Prostate gland (tissue), 2 donors: Measurements from ENCODE around the gene SDC3.

Experiments used
- POLR2A ChIP-seq: fragments of 450-650 bp; IDR thresholded peaks from one replicate; pipeline ENCODE4 v1.6.1; 2016; ENCODE audit warnings: antibody characterized with exemption, mild to moderate bottlenecking
- POLR2AphosphoS5 ChIP-seq: sonication (generic); formaldehyde crosslinking; IDR thresholded peaks from one replicate; pipeline ENCODE4 v1.6.1; 2017; ENCODE audit warnings: antibody characterized with exemption
- TF ChIP-seq, protein P1 (sequence below), 4 experiments: fragments of 200-600 bp in 2 of 4; fragments of 450-650 bp in 2 of 4; sonication (generic) in 2 of 4; IDR thresholded peaks; 1 replicate in 3 of 4; 2 replicates in 1 of 4; pipeline ENCODE4 v1.5.1; 2016 to 2019; ENCODE audit warnings: antibody characterized with exemption in 4 of 4, mild to moderate bottlenecking in 2 of 4, moderate library complexity in 2 of 4

DNA sequence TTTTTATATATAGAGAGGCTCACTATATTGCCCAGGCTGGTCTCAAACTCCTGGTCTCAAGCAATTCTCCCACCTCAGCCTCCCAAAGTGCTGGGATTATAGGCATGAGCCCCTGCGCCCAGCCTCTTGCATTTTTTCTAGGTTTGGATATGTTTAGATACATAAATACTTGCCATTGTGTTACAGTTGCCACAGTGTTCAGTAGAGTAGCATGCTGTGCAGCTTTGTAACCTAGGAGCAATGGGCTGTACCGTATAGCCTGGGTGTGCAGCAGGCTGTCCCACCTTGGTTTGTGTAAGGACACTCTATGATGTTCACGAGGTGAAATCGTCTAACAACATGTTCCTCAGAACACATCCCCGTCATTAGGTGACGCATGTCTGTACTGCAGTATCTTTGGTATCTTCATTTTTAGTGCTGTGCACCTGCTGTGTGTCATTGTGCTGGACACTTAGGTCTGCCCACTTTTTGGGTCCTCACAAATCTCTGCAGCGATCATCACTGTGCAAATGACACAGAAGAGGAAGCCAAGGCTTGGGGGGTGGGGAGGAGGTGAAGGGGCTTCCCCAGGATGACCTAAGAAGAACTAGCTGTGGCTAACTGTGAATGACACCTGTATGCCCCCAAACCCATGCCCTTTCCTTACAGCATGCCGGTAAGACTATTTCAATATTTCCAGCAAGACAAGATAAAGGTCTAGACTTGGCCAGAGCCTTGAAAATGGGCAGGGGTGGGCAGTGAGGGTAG, 44.5 kb downstream of the SDC3 start:
- TF ChIP-seq, protein P1, sequence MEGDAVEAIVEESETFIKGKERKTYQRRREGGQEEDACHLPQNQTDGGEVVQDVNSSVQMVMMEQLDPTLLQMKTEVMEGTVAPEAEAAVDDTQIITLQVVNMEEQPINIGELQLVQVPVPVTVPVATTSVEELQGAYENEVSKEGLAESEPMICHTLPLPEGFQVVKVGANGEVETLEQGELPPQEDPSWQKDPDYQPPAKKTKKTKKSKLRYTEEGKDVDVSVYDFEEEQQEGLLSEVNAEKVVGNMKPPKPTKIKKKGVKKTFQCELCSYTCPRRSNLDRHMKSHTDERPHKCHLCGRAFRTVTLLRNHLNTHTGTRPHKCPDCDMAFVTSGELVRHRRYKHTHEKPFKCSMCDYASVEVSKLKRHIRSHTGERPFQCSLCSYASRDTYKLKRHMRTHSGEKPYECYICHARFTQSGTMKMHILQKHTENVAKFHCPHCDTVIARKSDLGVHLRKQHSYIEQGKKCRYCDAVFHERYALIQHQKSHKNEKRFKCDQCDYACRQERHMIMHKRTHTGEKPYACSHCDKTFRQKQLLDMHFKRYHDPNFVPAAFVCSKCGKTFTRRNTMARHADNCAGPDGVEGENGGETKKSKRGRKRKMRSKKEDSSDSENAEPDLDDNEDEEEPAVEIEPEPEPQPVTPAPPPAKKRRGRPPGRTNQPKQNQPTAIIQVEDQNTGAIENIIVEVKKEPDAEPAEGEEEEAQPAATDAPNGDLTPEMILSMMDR (IDR thresholded peaks at IDR 0.05) = no peak
- TF ChIP-seq POLR2A (no peak), POLR2AphosphoS5 (no peak)
